G401 (cell line): ENCODE data around the gene ATRNL1. TPM values are rescaled to one million over a fixed set of nuclear protein-coding genes. Genes with fewer than 3 reads are reported as not detected.
"Not testable (repeated sequence)": the region's sequence is repeated elsewhere in the genome, so short reads cannot be mapped to it uniquely, and the experiment has no call there.

Source experiments
- DNase-seq: peaks from one replicate; pipeline ENCODE4 v3.0.0-alpha.2; 2015; ENCODE audit warnings: low spot score
- in situ Hi-C: cut with HindIII; loops from 2 replicates; pipeline ENCODE4 v1.10.0; 2016; ENCODE audit warnings: low sequenced_read_pairs, mixed read lengths
- total RNA-seq: library from RNA; depleted of rRNA; stranded (reverse); fragments of >200 nt; shearing (Covaris generic); gene quantifications from 2 replicates; pipeline ENCODE4 v1.2.3, GENCODE V29; 2014

ATRNL1 gene
- total RNA-seq, 1 experiment from 2014 or later = 0.44 TPM

DNA sequence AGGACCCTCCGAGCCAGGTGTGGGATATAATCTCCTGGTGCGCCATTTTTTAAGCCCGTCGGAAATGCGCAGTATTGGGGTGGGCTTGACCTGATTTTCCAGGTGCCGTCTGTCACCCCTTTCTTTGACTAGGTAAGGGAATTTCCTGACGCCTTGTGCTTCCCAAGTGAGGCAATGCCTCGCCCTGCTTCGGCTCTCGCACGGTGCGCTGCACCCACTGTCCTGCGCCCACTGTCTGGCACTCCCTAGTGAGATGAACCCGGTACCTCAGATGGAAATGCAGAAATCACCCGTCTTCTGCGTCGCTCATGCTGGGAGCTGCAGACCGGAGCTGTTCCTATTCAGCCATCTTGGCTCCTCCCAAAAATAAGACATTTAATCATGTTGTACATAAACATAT, 443.2 kb downstream of the ATRNL1 start:
- in situ Hi-C loops, DNase-seq: not testable (repeated sequence)

DNA sequence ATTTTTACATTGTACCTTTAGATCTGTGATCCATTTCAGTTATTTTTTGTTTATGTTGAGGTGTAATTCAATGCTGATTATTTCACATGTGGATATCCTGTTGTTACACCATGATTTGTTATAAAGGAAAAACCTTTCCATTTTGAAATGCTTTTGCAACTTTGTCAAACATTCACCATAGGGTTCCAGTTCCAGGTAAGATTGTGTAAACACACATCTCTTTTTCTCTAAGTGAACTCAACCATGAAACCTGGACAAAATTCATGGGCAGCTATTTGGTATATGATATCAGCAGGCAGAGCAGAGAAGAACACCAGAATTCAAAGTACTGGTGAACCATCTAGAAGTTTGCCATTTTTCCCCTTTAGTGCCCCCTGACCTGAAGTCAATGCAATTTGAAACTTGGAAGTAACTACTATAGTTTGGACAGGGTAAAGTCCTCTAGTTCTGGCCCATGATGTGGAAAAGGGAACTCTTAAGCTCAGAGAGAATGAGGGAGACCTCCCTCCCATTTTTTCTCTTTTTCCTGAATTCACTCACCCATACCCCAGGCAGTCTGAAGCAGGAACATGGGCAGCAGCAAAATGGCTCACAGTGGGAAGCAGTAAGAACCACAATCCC, 446.1 kb downstream of the ATRNL1 start:
- in situ Hi-C loops = no loop called here
- no peak for DNase-seq

DNA sequence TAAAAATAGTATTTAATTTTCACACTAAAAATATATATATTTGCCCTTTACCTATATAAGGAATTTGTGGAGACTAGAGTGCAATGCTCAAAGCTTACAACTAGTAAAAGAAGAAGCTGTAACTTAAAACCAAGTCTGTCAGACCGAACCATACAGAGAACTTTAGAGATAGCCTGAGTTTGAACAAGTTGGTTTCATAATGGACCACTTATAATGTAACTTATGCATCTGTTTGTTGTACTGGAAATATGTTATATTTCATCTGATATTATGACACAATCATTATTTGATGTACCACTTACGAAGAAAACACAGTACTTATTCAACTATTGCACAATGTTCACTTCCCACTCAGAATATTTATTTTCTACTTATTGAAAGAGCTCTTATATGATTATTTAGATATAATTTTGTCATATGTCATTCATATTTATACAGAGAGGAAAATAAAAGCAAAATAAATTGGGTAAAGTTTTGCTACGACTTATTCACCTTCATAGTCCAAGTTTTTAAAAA, 462.8 kb downstream of the ATRNL1 start:
- in situ Hi-C loops = no loop called here
- DNase-seq = no peak

DNA sequence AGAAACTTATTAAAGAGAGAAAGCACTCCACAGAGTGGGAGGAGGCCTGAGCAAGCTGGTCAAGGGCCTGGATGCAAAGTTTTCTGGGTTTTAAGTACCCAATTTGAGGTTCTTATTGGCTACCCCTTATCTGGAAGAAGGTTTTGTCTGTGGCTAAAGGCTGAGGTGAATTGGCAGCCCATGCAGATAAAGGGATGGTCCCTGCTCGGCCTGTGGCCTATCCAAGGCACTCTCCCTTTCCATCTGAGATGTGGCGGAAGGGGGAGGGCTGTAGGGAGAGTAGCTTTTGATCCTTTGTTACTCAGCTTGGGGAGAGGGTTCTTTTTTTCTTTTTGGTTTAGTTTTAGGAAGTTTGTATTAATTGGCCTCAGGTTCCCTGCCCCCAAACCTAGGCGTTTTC, 465.1 kb downstream of the ATRNL1 start:
- DNase-seq = no peak
- in situ Hi-C loops = no loop called here

DNA sequence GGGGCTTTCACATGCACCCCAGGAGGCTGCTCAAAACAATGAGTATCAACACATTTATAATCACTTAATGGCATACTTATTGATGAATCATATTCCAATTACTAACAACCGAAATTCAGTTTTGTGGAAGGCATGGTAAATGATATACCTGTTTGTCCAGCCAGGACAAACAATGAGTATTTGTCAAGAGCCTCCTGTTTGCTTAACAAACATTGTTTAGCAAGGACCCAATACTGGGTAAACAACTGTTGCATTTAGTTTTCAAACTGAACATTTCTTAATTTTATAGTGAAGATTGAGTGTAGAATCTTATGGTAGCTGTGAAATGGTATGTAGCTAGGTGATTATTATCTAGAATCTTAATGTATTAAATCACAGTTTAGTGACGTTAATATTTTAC, 473.7 kb downstream of the ATRNL1 start:
- no peak for DNase-seq
- in situ Hi-C loops = no loop called here

DNA sequence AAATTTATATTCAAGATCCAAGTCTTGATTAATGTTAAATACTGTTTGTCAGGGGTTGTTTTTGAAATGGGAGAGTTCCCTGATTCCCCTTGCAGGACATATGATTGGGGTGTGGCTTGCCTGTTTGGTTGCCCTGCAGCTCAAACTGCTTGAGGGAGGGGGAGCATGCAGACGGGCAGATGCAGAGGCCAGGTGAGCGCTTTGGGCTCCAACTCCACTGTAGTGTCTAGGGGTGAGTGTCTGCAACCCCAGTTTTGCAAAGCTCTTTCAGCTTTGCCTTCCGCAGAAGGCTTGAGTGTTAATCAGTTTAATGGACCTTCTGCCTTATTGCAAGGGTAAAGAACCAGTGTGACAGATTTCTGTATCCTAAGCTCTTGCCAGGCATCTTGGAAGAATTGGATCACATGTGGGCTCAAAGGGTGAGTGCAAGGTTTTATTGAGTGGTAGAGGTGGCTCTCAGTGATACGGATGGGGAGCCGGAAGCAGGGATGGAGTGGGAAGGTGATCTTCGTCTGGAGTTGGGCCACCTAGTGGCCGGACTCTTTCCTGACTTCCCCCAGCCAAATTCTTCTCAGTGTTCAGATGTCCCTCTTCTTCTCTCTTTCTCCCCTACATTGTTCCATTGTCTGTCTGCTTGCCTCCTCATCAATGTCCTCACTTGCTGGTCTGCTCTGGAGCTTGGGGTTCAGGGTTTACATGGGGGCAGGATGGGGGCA, 479.7 kb downstream of the ATRNL1 start:
- in situ Hi-C loops = no loop called here
- DNase-seq = no peak

DNA sequence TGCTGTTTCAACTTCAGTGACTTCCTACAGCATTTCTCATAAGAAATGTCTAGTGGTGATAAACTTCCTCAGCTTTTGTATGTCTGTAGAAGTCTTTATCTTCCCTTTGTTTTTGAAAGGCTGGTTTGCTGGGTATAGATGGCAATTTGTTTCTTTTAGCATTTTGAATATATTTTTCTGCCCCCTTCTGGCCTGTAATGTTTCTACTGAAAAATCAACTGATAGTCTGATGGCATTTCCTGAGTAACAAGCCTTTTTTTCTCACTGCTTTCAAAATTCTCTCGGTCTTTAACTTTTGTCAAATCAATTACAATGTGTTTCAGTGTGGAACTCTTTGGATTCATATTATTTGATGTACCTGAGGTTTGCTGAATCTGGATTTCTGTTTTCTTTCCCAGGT, 487.1 kb downstream of the ATRNL1 start:
- in situ Hi-C loops = no loop called here
- DNase-seq = no peak

DNA sequence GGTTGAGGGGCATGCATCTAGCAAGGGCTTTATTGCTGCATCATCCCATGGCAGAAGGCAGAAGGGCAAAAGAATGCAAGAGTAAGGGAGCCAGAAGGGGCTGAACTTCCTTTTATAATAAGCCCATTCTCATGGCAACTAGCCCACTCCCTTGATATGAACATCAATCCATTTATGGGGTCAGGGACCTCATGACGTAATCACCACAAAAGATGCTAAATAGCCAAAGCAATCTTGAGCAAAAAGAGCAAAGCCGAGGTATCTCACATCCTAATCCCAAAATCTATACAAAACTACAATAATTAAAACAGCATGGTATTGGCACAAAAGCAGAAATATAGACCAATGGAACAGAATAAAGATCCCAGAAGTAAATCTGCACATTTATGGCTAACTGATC, 499.9 kb downstream of the ATRNL1 start:
- in situ Hi-C loops = no loop called here
- DNase-seq = no peak

DNA sequence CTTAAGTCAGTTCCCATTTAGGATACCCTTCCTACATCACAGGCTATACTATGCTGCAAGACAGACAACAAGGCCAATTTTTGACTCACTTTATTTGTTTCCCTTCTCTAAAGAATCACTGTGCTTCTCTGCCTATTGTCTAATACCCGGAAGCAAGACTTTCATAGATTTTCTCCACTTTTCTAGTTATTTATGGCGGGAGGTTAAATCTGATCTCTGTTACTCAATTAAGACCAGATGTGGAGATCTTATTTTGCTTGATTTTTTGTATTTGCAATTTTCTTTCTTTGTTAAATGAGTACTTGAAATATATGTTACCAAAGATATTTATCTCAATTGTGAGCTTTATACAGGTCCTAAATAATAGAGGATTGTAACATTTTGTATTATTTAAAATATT, 511.5 kb downstream of the ATRNL1 start:
- in situ Hi-C loops = no loop called here
- DNase-seq = no peak

DNA sequence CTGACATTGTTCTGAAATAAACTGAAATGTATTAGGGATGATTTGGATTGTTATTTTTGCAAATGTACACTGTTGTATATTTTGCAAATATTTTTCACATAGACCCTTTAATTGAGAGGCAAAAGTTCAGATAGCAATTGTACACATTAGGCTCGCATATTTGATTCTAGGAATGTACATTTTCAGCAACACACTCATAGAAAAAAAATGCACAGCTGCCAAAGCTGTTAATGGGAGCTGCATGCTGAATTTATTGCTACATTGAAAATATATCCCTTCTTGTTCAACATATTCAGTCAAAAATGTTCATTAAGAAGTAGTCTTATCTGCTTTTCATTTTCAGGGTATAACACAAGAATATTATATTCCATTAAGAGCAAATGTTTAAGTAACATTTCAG, 512.9 kb downstream of the ATRNL1 start:
- no peak for DNase-seq
- in situ Hi-C loops = no loop called here

DNA sequence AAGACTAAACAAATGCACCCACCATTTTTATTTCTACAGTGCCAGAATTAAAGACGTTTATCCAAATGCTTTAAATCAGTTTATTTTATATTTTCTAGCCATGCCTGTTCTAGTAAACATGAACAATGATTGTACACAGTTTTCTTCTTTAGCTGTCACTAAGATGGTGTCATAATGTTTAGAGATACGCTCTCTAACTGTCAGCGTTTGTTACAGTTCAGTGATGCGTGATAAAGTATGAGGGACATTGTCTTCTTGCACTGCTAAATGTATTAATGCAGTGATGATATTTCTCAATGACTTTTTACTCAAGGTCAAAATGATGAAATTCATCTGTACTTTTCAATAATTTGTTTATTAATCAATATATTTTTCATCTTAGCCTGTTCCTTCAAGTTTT, 513.6 kb downstream of the ATRNL1 start:
- DNase-seq = no peak
- in situ Hi-C loops = no loop called here

DNA sequence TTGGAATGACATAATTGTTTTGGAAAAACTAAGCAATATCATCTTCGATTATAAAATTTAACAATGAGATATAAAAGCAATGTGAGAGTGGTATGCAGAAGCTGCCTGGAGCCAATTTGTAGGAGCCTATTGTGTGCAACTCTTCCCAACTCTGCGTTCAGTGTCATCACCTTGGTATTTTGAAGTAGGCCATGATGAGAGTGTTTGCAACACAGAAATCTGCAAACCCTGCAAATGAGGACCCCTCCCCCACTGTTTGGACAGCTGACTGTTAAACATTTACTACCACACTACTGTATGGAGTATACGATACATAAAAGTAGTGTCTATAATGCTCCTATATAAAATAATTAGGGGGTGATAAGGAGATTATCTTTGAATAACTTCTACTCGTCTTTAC, 531.3 kb downstream of the ATRNL1 start:
- DNase-seq = no peak
- in situ Hi-C loops = no loop called here

DNA sequence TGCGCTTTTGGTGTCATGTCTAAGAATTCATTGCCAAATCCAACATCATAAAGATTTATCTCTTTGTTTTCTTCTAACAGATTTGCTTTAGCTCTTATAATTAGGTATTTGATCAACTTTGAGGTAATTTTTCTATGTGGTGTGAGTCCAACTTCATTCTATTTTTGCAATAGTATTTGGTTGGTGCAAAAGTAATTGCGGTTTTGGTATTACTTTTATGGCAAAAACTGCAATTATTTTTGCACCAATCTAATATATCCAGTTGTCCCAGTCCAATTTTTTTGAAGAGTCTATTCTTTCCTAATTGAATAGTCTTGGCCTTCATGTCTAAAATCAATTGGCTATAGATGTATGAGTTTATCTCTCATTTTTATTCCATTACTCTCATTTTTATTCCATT, 535.5 kb downstream of the ATRNL1 start:
- in situ Hi-C loops = no loop called here

DNA sequence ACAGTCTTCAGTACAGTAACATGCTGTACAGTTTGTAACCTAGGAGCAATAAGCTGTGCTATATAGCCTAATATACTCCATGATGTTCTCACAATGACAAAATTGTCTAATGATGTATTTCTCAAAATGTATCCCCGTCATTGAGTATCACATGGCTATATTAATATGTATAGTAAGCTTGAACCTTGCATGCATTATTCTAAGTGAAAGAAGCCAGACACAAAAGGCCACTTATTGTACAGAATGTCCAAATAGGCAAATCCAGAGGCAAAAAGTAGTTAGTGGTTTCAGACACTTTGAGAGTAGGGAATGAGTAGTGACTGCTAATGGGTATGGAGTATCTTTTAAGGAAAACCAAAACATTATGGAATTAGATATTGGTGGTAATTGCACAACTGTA, 545.1 kb downstream of the ATRNL1 start:
- DNase-seq = no peak

More for the DNA sequence above, 535.5 kb downstream of the ATRNL1 start:
- no peak for DNase-seq

DNA sequence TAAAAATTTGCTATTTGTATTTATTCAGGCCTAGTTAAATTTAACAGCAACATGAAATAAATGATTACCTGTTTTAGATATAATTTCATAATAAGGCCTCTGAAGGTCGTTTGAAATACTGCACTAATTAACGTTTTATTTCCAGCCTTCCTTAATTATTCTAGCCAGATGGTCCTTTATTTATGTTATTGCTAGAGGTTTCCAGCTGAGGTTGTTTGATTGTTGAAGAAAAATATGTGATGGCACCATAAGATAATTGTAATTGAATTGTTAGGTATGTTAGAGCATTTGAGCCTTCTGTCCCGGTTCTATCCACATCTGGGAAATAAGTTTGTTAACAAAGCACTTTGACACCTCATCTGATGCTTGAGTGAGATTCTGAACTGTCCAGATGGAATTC, 556.1 kb downstream of the ATRNL1 start:
- DNase-seq = no peak
- in situ Hi-C loops = no loop called here

More for the DNA sequence above, 545.1 kb downstream of the ATRNL1 start:
- in situ Hi-C loops = no loop called here

DNA sequence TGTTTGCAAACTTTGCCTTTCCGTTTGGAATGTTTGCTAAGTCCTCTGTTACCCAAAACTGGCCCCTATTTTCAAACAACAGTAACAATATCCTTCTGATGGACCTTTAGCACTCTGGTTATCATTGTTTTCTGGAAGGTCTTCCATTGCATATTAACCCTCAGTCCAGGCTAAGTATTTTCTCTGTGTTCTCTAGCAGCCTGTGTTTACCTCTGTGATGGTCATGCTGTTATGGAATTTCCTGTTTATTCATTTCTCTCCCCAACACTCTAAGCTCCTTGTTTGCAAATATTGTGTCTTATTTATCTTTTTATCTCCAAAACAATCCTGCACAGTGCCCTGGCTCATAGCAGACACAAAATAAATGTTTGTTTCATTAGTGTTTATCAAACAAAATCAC, 560.3 kb downstream of the ATRNL1 start:
- DNase-seq = no peak
- in situ Hi-C loops = no loop called here

DNA sequence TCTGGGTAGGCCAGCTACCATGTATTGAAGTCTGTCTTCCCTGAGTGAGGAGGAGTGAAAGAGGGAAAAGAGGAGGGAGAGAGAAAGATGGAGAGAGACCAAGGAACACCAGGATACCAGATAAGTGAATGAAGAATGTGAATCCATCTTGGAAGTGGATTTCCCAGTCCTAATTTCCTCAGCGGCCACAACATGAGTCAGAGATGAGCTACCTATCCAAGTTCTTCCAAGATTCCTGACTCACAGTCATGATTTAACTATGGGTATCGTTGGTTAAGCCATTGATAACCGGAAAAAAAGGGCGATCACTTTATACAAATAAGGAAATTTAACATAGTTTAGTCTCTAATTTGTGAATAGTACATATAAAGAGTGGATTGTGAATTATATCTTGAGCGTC, 561.8 kb downstream of the ATRNL1 start:
- no peak for DNase-seq
- in situ Hi-C loops = no loop called here

DNA sequence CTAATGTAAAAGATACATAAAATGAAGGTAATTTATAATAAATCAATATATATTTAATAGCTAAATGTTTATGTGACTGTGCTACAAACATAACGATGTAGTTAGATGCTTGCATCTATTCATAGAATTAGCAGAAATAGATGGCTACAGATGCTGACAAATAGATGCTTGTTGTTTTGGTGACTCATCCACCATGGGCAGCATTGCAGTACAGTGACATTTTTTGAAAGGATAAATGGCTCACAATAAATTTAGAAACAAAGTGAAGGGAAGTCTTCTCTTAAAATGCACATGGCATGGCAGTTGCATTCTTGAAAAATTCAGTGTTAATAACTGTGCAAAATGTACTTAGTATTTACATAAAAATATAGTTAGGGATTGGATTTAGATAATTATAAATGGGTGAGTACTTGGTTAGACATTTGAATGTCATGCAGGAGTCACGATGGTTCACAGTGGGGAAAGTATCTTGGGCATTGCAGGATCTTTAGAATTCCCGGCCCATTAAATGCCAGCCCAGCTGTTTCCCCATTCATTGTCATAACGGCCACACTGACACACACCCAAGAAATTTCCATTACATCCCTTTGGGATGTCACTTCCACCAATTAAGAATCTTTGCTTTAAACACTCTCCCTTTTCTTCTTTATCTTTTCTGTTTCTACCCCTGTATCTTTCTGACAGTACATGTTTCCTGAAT, 564.1 kb downstream of the ATRNL1 start:
- no peak for DNase-seq
- in situ Hi-C loops = no loop called here

DNA sequence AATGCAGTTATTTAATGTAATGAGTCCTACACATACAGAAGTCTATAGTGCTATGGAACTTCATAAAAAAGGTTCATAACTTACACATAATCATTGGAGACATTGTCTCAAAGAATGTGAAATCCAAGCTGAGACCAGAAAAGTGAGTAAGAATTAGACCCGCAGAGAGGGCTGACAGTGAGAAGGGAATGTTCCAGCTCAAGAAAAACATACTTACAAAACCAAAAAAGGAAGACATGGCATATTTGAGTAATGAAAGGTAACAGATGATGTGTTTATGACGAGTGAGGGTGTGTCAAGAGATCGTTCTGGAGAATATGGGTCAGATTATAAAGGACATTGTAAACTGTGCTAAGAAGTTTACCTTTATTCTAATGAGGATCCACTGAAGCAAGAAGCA, 566.5 kb downstream of the ATRNL1 start:
- no peak for DNase-seq
- in situ Hi-C loops = no loop called here

DNA sequence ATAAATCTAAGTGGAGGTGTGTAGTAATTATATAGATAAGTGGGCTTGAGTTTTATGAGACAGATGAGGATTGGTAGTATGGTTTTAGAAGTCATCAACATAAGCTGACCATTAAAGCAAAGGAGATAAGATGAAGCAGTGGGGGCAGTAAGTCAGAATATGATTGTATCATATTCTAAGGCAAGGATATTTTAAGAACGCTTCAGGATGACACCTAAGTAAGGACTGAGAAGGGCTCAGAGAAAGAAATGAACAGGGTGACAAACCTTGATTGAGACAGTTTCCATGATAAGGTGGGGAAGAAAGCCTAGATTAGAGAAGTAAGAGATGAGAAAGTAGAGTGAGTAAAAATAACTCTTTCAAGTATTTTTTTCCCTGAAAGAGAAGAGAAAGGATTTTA, 567.2 kb downstream of the ATRNL1 start:
- no peak for DNase-seq
- in situ Hi-C loops = no loop called here
